ENCODE data around the gene TMEM170B. TPM values are rescaled to one million over a fixed set of nuclear protein-coding genes. Genes with fewer than 3 reads are reported as not detected.

The TMEM170B gene
- total RNA-seq, 1 experiment from 2014 or later = 1.0 TPM

DNA sequence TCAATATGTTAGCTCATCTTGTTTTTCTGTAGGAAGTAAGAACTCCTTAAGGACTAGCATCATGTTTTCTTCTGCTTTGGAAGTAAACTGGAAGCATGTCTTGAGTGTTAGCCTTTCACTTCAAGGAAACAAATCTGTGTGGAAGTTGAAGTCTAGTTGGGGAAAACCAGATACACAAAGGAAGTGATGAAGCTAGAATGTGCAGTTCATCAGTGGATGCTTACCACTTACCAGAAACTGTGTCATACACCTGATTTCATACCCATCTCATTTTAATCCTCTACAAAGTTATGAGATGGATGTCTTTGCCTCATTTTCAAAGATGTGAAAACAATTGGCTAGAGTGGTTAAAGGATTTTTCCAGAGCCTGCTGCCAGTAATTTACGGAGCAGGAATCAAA is 75.8 kb downstream of the TMEM170B start:
- ATAC-seq = no peak
- Histone ChIP-seq H3K9me2 (ENCODE audit: insufficient read depth) (no peaks in the 10 kb centered on the region), H3K27me3 (ENCODE audit: insufficient read depth, low read length) (no peaks in the 10 kb centered on the region), H3K4me2 (ENCODE audit: low read length) (peak overlapping the region; percentile 48; the same call in 1 of the 2 replicates), H3K4me3 (replicated peaks in 1 of 2; ENCODE audit: low read depth in 1 of 2, low read length in 2 of 2) (no peak overlapping the region), H3K36me3 (ENCODE audit: control insufficient read depth in 1 of 2, insufficient read depth in 2 of 2, low read length in 2 of 2) (no peaks in the 10 kb centered on the region), H2AFZ (ENCODE audit: low read depth, low read length, poor library complexity, severe bottlenecking) (no peak overlapping the region), H3K79me2 (ENCODE audit: insufficient read depth, low read length) (no peaks in the 10 kb centered on the region), H4K20me1 (ENCODE audit: insufficient read depth) (no peaks in the 10 kb centered on the region), H3K9ac (ENCODE audit: low read length) (no peak overlapping the region), H3K9me3 (ENCODE audit: control insufficient read depth in 1 of 2, insufficient read depth in 1 of 2, low read depth in 1 of 2, low read length in 2 of 2) (no peaks in the 10 kb centered on the region), H3K27ac (ENCODE audit: low read depth, low read length) (no peak overlapping the region), H3K4me1 (ENCODE audit: control insufficient read depth in 1 of 2, insufficient read depth in 2 of 2, low read length in 2 of 2) (peaks cover 10 to 17% of the 10 kb centered on the region in 2 experiments)
- DNase-seq (ENCODE audit: low read depth, low spot score) = no peak
- CTCF ChIA-PET = no interaction called here
- no TSS peak for BruUV-seq (replicated peaks)
- intact Hi-C loops (cut with micrococcal nuclease) = no loop called here
- RAD21 ChIA-PET (ENCODE audit: low non-redundant PET in 1 of 2, low total read pairs in 2 of 2, uncharacterized antibody in 2 of 2, unreplicated experiment in 2 of 2) = no interaction called here
- POLR2A ChIA-PET = no interaction called here
- TF ChIP-seq POLR2AphosphoS5 (IDR thresholded peaks at IDR 0.05; ENCODE audit: low read depth, low read length) = no peak
- TF ChIP-seq ELF1 (IDR thresholded peaks at IDR 0.05; ENCODE audit: borderline replicate concordance, low read depth) = no peak
- TF ChIP-seq RAD21 (IDR thresholded peaks at IDR 0.05; ENCODE audit: low read depth) = no peak
- no peak for TF ChIP-seq SRF (IDR thresholded peaks at IDR 0.05; ENCODE audit: low read depth)
- no peak for TF ChIP-seq CBX3 (IDR thresholded peaks at IDR 0.05; ENCODE audit: low read depth)
- no peak for TF ChIP-seq EZH2 (IDR thresholded peaks at IDR 0.05)
- no peak for TF ChIP-seq ZFX (IDR thresholded peaks at IDR 0.05)
- TF ChIP-seq EZH2phosphoT487 (IDR thresholded peaks at IDR 0.05; ENCODE audit: borderline replicate concordance) = no peak
- TF ChIP-seq TCF7L2 (IDR thresholded peaks at IDR 0.05; ENCODE audit: borderline replicate concordance, extremely low read depth, insufficient read depth, insufficient read length) = no peak

DNA sequence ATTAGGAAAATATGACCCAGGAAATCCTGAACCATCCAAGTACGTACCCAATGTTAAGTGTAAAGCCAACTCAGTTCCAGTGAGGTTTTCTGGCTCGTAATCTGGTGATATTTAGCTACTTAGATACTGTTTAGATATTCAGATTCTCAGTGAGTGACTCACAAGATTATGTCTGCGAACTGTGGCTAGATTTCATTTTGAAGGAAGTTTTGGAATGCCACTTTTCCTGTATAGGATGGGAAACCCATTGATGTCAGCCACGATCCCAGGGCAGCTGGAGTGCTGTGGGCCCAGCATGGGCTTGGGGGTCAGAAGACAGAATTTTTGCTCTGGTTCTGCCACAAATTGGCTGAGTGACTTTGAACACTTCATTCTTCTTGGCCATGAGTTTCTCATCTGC is 76.3 kb downstream of the TMEM170B start:
- Histone ChIP-seq H3K27ac (ENCODE audit: low read depth, low read length) (no peak overlapping the region), H3K4me1 (ENCODE audit: control insufficient read depth in 1 of 2, insufficient read depth in 2 of 2, low read length in 2 of 2) (peaks cover 10 to 17% of the 10 kb centered on the region in 2 experiments), H3K4me3 (replicated peaks in 1 of 2; ENCODE audit: low read depth in 1 of 2, low read length in 2 of 2) (peak overlapping the region in 1 of 2 experiments; percentile 1; a peak in 1 of 4 replicates), H4K20me1 (ENCODE audit: insufficient read depth) (no peaks in the 10 kb centered on the region), H2AFZ (ENCODE audit: low read depth, low read length, poor library complexity, severe bottlenecking) (no peak overlapping the region), H3K27me3 (ENCODE audit: insufficient read depth, low read length) (no peaks in the 10 kb centered on the region), H3K9ac (ENCODE audit: low read length) (no peak overlapping the region), H3K36me3 (ENCODE audit: control insufficient read depth in 1 of 2, insufficient read depth in 2 of 2, low read length in 2 of 2) (no peaks in the 10 kb centered on the region), H3K9me2 (ENCODE audit: insufficient read depth) (no peaks in the 10 kb centered on the region), H3K79me2 (ENCODE audit: insufficient read depth, low read length) (no peaks in the 10 kb centered on the region), H3K9me3 (ENCODE audit: control insufficient read depth in 1 of 2, insufficient read depth in 1 of 2, low read depth in 1 of 2, low read length in 2 of 2) (no peaks in the 10 kb centered on the region), H3K4me2 (ENCODE audit: low read length) (peak overlapping the region; percentile 48)
- intact Hi-C loops (cut with micrococcal nuclease) = no loop called here
- ChIA-PET POLR2A (no interaction called here), CTCF (no interaction called here), RAD21 (ENCODE audit: low non-redundant PET in 1 of 2, low total read pairs in 2 of 2, uncharacterized antibody in 2 of 2, unreplicated experiment in 2 of 2) (no interaction called here)
- no TSS peak for BruUV-seq (replicated peaks)
- ATAC-seq (peak; percentile 56; the same call in 1 of the 2 replicates), DNase-seq (ENCODE audit: low read depth, low spot score) (peak; percentile 8)
- TF ChIP-seq JUND (IDR thresholded peaks at IDR 0.05) (peak; percentile 36; the same call in 1 of the 2 replicates), FOSL1 (IDR thresholded peaks at IDR 0.05; ENCODE audit: low read depth) (peak; percentile 42; the same call in 1 of the 2 replicates), SRF (IDR thresholded peaks at IDR 0.05; ENCODE audit: low read depth) (0 out of 2 replicates have a peak, but pooled peaks have one; percentile 8), REST (IDR thresholded peaks at IDR 0.05; ENCODE audit: low read depth) (no peak), TCF7L2 (IDR thresholded peaks at IDR 0.05; ENCODE audit: borderline replicate concordance, extremely low read depth, insufficient read depth, insufficient read length) (no peak), SP1 (IDR thresholded peaks at IDR 0.05; ENCODE audit: low read depth) (peak; percentile 17; the same call in 1 of the 2 replicates), POLR2AphosphoS5 (IDR thresholded peaks at IDR 0.05; ENCODE audit: low read depth, low read length) (no peak)
- TF ChIP-seq, protein P1, sequence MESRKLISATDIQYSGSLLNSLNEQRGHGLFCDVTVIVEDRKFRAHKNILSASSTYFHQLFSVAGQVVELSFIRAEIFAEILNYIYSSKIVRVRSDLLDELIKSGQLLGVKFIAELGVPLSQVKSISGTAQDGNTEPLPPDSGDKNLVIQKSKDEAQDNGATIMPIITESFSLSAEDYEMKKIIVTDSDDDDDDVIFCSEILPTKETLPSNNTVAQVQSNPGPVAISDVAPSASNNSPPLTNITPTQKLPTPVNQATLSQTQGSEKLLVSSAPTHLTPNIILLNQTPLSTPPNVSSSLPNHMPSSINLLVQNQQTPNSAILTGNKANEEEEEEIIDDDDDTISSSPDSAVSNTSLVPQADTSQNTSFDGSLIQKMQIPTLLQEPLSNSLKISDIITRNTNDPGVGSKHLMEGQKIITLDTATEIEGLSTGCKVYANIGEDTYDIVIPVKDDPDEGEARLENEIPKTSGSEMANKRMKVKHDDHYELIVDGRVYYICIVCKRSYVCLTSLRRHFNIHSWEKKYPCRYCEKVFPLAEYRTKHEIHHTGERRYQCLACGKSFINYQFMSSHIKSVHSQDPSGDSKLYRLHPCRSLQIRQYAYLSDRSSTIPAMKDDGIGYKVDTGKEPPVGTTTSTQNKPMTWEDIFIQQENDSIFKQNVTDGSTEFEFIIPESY (IDR thresholded peaks at IDR 0.05; ENCODE audit: extremely low read depth, insufficient replicate concordance, low read length) = no peak

All from HCT116 (cell line).